ENCODE measurements around the gene GADL1.

GRCh38 chr3:30804984-30805383 lies 89.5 kb downstream of the GADL1 start:
- TF ChIP-seq ZNF426 (tag by site-specific recombination; IDR thresholded peaks at IDR 0.05) (no peak), MYNN (tag by site-specific recombination; IDR thresholded peaks at IDR 0.05; ENCODE audit: borderline replicate concordance) (no peak), ZNF704 (tag by site-specific recombination; IDR thresholded peaks at IDR 0.05) (no peak), RBAK (tag by site-specific recombination; IDR thresholded peaks at IDR 0.05) (no peak), GLI4 (tag by site-specific recombination; IDR thresholded peaks at IDR 0.05) (no peak), ZFP41 (tag by site-specific recombination; IDR thresholded peaks at IDR 0.05; ENCODE audit: borderline replicate concordance) (no peak), ZNF530 (tag by site-specific recombination; IDR thresholded peaks at IDR 0.05; ENCODE audit: low read depth) (no peak), ZBTB7A (tag by site-specific recombination; IDR thresholded peaks at IDR 0.05; ENCODE audit: low read depth) (no peak), CTCF (tag by site-specific recombination; IDR thresholded peaks at IDR 0.05) (no peak), ZNF843 (tag by site-specific recombination; IDR thresholded peaks at IDR 0.05) (no peak), ZBTB1 (tag by site-specific recombination; IDR thresholded peaks at IDR 0.05) (no peak), ZSCAN18 (tag by site-specific recombination; IDR thresholded peaks at IDR 0.05) (no peak), ZNF600 (tag by site-specific recombination; IDR thresholded peaks at IDR 0.05) (no peak), MEIS1 (CRISPR knock-in tag; IDR thresholded peaks at IDR 0.05; ENCODE audit: borderline replicate concordance) (no peak)
